ENCODE data around the gene HOXC10.

The HOXC10 gene

DNA sequence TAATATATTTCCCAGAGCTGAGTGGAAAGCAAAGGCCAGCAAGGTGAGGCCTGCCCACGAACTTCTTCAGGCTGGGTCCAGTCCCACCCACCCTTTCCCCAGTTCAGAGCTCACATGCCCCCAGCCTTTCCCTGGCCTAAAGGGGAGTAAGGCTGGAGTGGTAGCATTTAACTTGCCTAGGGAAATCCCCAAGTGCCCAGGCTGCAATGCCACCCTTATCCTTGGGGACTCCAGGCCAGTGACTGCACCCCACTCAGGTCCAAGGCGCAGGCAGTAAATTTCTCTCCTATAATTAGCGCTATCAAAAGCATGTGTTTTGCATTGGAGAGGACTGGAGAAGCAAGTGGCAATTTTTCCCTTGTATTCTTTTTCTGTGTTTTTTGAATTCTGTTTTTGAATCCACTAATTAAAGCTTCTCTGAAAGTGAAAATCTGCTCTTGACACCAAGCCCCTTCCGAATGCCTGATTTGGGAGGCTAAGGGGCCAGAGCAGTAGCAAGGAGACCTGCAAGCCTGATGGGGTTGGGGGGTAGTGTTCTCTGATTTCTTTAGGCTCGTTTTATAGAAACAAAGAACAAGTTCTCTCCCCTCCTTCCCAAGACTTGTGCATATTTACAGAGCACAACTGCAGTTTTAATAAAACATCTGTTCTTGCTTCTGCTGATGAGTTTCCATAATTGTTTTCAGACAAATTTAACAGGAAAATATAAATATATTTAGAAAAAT, 39.8 kb downstream of the HOXC10 start:
- TF ChIP-seq, protein P1, sequence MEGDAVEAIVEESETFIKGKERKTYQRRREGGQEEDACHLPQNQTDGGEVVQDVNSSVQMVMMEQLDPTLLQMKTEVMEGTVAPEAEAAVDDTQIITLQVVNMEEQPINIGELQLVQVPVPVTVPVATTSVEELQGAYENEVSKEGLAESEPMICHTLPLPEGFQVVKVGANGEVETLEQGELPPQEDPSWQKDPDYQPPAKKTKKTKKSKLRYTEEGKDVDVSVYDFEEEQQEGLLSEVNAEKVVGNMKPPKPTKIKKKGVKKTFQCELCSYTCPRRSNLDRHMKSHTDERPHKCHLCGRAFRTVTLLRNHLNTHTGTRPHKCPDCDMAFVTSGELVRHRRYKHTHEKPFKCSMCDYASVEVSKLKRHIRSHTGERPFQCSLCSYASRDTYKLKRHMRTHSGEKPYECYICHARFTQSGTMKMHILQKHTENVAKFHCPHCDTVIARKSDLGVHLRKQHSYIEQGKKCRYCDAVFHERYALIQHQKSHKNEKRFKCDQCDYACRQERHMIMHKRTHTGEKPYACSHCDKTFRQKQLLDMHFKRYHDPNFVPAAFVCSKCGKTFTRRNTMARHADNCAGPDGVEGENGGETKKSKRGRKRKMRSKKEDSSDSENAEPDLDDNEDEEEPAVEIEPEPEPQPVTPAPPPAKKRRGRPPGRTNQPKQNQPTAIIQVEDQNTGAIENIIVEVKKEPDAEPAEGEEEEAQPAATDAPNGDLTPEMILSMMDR (IDR thresholded peaks at IDR 0.05; ENCODE audit: low read depth, low read length, missing control alignments) = no peak
- H3K4me3 ChIP-seq (replicated peaks; ENCODE audit: low read depth, low read length) = no peak overlapping the region

GRCh38 chr12:54025499-54026405, 40.8 kb downstream of the HOXC10 start:
- no peak for DNase-seq (ENCODE audit: extremely low read depth, low read depth)
- no peak overlapping the region for H3K4me3 ChIP-seq (replicated peaks; ENCODE audit: low read depth, low read length)
- TF ChIP-seq, protein P1 (IDR thresholded peaks at IDR 0.05; ENCODE audit: low read depth, low read length, missing control alignments) = no peak

More for the DNA sequence above, 39.8 kb downstream of the HOXC10 start:
- no peak for DNase-seq (ENCODE audit: extremely low read depth, low read depth)

GRCh38 chr12:54026640-54027441, 41.9 kb downstream of the HOXC10 start:
- TF ChIP-seq, protein P1 (IDR thresholded peaks at IDR 0.05; ENCODE audit: low read depth, low read length, missing control alignments) = no peak
- no peak for DNase-seq (ENCODE audit: extremely low read depth, low read depth)
- H3K4me3 ChIP-seq (replicated peaks; ENCODE audit: low read depth, low read length) = no peak overlapping the region

- H3K4me3 ChIP-seq (replicated peaks; ENCODE audit: low read depth, low read length) = no peak overlapping the region
- DNase-seq (ENCODE audit: extremely low read depth, low read depth) = no peak
- TF ChIP-seq, protein P1 (IDR thresholded peaks at IDR 0.05; ENCODE audit: low read depth, low read length, missing control alignments) = no peak
These were observed 42.5 kb downstream of the HOXC10 start for GRCh38 chr12:54027442-54027786.

GRCh38 chr12:54028314-54029201, 43.6 kb downstream of the HOXC10 start, which contains the start of gene HOXC6:
Gene HOXC6 (plus strand): TSS chr12:54028440. CDS start chr12:54028522, 82 bp downstream.
- peak within 1 kb of the TSS; percentile 19 for H3K4me3 ChIP-seq (replicated peaks; ENCODE audit: low read depth, low read length)
- TF ChIP-seq, protein P1 (IDR thresholded peaks at IDR 0.05; ENCODE audit: low read depth, low read length, missing control alignments) = no peak
- DNase-seq (ENCODE audit: extremely low read depth, low read depth) = no peak
